ENCODE measurements around the gene DNASE1.

DNA sequence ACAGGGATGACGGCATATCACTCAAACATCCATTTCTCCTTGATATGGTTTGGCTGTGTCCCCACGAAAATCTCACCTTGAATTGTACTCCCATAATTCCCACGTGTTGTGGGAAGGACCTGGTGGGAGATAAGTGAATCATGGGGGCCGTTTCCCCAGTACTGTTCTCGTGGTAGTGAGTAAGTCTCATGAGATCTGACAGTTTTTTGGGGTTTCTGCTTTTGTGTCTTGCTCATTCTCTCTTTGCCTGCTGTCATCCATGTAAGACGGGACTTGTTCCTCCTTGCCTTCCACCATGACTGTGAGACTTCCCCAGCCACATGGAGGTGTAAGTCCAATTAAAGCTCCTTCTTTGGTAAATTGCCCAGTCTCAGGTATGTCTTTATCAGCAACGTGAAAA lies 32.5 kb downstream of the DNASE1 start:
- no peak for TF ChIP-seq CTCF (IDR thresholded peaks at IDR 0.05; ENCODE audit: low read depth, low read length, missing input control)
- TF ChIP-seq ATF3 (IDR thresholded peaks at IDR 0.05), result no peak
- no peak for TF ChIP-seq MAX (IDR thresholded peaks at IDR 0.05)
- no peak for TF ChIP-seq FOXA2 (IDR thresholded peaks at IDR 0.05)
